GM23338 (cell line): ENCODE data around the gene ZNF439. TPM values are rescaled to one million over a fixed set of nuclear protein-coding genes. Genes with fewer than 3 reads are reported as not detected.

Experiments used
- ATAC-seq: fragments of 200-7000 bp; cut with Tn5 transposase; 3 replicates; pipeline ENCODE4 v1.9.1; 2020
- DNase-seq: peaks from one replicate; pipeline ENCODE4 v3.0.0-alpha.2; 2015; ENCODE audit warnings: low spot score
- H2AFZ ChIP-seq: fragments of 200-600 bp; sonication (generic); 2 replicates; pipeline ENCODE4 v1.8.0; 2016; ENCODE audit warnings: antibody characterized with exemption, mild to moderate bottlenecking, moderate library complexity
- H3F3A ChIP-seq: fragments of 200-600 bp; sonication (generic); replicated peaks from 2 replicates; pipeline ENCODE4 v1.8.0; 2017; ENCODE audit warnings: antibody characterized with exemption, mixed run types, low read depth
- H3K27ac ChIP-seq: fragments of 200-600 bp; sonication (generic); 2 replicates; pipeline ENCODE4 v1.6.1; 2016; ENCODE audit warnings: low read depth
- H3K27me3 ChIP-seq: fragments of 200-600 bp; sonication (generic); 2 replicates; pipeline ENCODE4 v1.8.0; 2016; ENCODE audit warnings: mild to moderate bottlenecking, mixed run types, moderate library complexity; ENCODE audit not compliant: insufficient read depth
- H3K36me3 ChIP-seq: fragments of 200-600 bp; sonication (generic); 2 replicates; pipeline ENCODE4 v1.8.0; 2016; ENCODE audit warnings: mild to moderate bottlenecking; ENCODE audit not compliant: insufficient read depth
- H3K4me1 ChIP-seq: fragments of 200-600 bp; sonication (generic); 2 replicates; pipeline ENCODE4 v1.8.0; 2016; ENCODE audit warnings: mild to moderate bottlenecking, moderate library complexity; ENCODE audit not compliant: insufficient read depth
- H3K4me2 ChIP-seq: fragments of 200-600 bp; sonication (generic); 2 replicates; pipeline ENCODE4 v1.7.1; 2017; ENCODE audit warnings: mixed run types
- H3K4me3 ChIP-seq: fragments of 200-600 bp; sonication (generic); 2 replicates; pipeline ENCODE4 v1.6.1; 2016; ENCODE audit warnings: mixed run types
- H3K79me2 ChIP-seq: fragments of 200-600 bp; sonication (generic); replicated peaks from 2 replicates; pipeline ENCODE4 v1.8.0; 2017; ENCODE audit warnings: mild to moderate bottlenecking; ENCODE audit not compliant: insufficient read depth
- H3K9me2 ChIP-seq: fragments of 200-600 bp; sonication (generic); 2 replicates; pipeline ENCODE4 v1.8.0; 2017; ENCODE audit not compliant: insufficient read depth
- H4K20me1 ChIP-seq: fragments of 200-600 bp; sonication (generic); replicated peaks from 2 replicates; pipeline ENCODE4 v1.8.0; 2017; ENCODE audit warnings: mild to moderate bottlenecking; ENCODE audit not compliant: insufficient read depth
- H3K27ac Mint-ChIP-seq: 2 replicates; pipeline ENCODE4 v1.8.0; 2020; ENCODE audit warnings: inconsistent platforms, mild to moderate bottlenecking, moderate library complexity, mixed read lengths
- H3K27me3 Mint-ChIP-seq: 3 replicates; pipeline ENCODE4 v1.8.0; 2022; ENCODE audit warnings: low read depth, mild to moderate bottlenecking, moderate library complexity, mixed read lengths, inconsistent platforms; ENCODE audit not compliant: insufficient read depth, poor library complexity
- H3K36me3 Mint-ChIP-seq: 3 replicates; pipeline ENCODE4 v1.8.0; 2021; ENCODE audit warnings: low read depth, mild to moderate bottlenecking, inconsistent platforms, moderate library complexity, mixed read lengths
- H3K4me1 Mint-ChIP-seq: 3 replicates; pipeline ENCODE4 v1.8.0; 2020; ENCODE audit warnings: mild to moderate bottlenecking, inconsistent platforms, mixed read lengths
- H3K4me3 Mint-ChIP-seq: 3 replicates; pipeline ENCODE4 v1.8.0; 2021; ENCODE audit warnings: moderate library complexity, mild to moderate bottlenecking, inconsistent platforms, mixed read lengths
- H3K9me3 Mint-ChIP-seq: 3 replicates; pipeline ENCODE4 v1.8.0; 2020; ENCODE audit warnings: moderate library complexity, mild to moderate bottlenecking, inconsistent platforms, mixed read lengths
- CREB1 ChIP-seq: fragments of 250-450 bp; sonication (Bioruptor Pico); IDR thresholded peaks from 2 replicates; pipeline ENCODE4 v1.5.0; 2020; ENCODE audit warnings: low read depth, mild to moderate bottlenecking, moderate library complexity
- CTCF ChIP-seq, 2 experiments: fragments of 200-600 bp in 1 of 2; sonication (generic) in 1 of 2; conservative IDR thresholded peaks; 2 replicates each; pipeline versions ENCODE4 v1.5.1 to v1.6.1; 2016 to 2017; ENCODE audit warnings: antibody characterized with exemption in 2 of 2, low read depth in 2 of 2, mild to moderate bottlenecking in 2 of 2, moderate library complexity in 1 of 2
- ETS1 ChIP-seq: IDR thresholded peaks from 2 replicates; pipeline ENCODE4 v1.6.1; 2016; ENCODE audit warnings: antibody characterized with exemption
- EZH2 ChIP-seq: fragments of 200-600 bp; sonication (generic); IDR thresholded peaks from one replicate; pipeline ENCODE4 v1.8.0; 2017; ENCODE audit warnings: antibody characterized with exemption, mild to moderate bottlenecking, low read depth; ENCODE audit not compliant: unreplicated experiment
- EZH2phosphoT487 ChIP-seq: fragments of 200-600 bp; sonication (generic); IDR thresholded peaks from one replicate; pipeline ENCODE4 v1.8.1; 2018; ENCODE audit warnings: antibody characterized with exemption; ENCODE audit not compliant: unreplicated experiment
- JUNB ChIP-seq: IDR thresholded peaks from one replicate; pipeline ENCODE4 v1.6.1; 2016; ENCODE audit warnings: antibody characterized with exemption; ENCODE audit not compliant: unreplicated experiment
- NANOG ChIP-seq: IDR thresholded peaks from 2 replicates; pipeline ENCODE4 v1.6.1; 2016; ENCODE audit warnings: antibody characterized with exemption, borderline replicate concordance
- POLR2AphosphoS5 ChIP-seq: IDR thresholded peaks from 2 replicates; pipeline ENCODE4 v1.6.1; 2016; ENCODE audit warnings: antibody characterized with exemption, low read depth
- STAT1 ChIP-seq: IDR thresholded peaks from one replicate; pipeline ENCODE4 v1.6.1; 2016; ENCODE audit warnings: antibody characterized with exemption; ENCODE audit not compliant: unreplicated experiment
- ZNF114 ChIP-seq: fragments of 250-450 bp; sonication (Bioruptor Pico); IDR thresholded peaks from 2 replicates; pipeline ENCODE4 v1.5.0; 2020; ENCODE audit warnings: mild to moderate bottlenecking, moderate library complexity
- ZNF331 ChIP-seq: fragments of 250-450 bp; sonication (Bioruptor Pico); IDR thresholded peaks from 2 replicates; pipeline ENCODE4 v1.5.0; 2020; ENCODE audit warnings: low read depth, mild to moderate bottlenecking, moderate library complexity
- ZNF462 ChIP-seq: fragments of 250-450 bp; sonication (Bioruptor Pico); IDR thresholded peaks from 2 replicates; pipeline ENCODE4 v1.5.0; 2020; ENCODE audit warnings: mild to moderate bottlenecking, moderate library complexity
- polyA plus RNA-seq: library from polyadenylated mRNA; unstranded; fragments of >200 nt; fragmentation: Nextera tagmentation; extraction: Ambion mirVana; gene quantifications from 2 replicates; pipeline ENCODE4 v1.2.1, GENCODE V29; 2016
- total RNA-seq: library from RNA; depleted of rRNA; stranded (reverse); fragments of >200 nt; shearing (Covaris generic); gene quantifications from 2 replicates; pipeline ENCODE4 v1.2.3, GENCODE V29; 2014

The ZNF439 gene
- total and polyA plus RNA-seq, 2 experiments from 2014 or later = 4.5 to 6.6 TPM

- no peak overlapping the region for H3K4me3 Mint-ChIP-seq
- Histone ChIP-seq H3F3A (no peaks in the 10 kb centered on the region), H2AFZ (no peak overlapping the region), H3K4me1 (peaks cover 8% of the 10 kb centered on the region), H3K27ac (no peak overlapping the region), H3K27me3 (no peaks in the 10 kb centered on the region), H3K9me2 (no peaks in the 10 kb centered on the region), H3K36me3 (peaks cover 22% of the 10 kb centered on the region; the same call in 1 of the 2 replicates), H3K79me2 (peaks cover 71% of the 10 kb centered on the region), H3K4me3 (no peak overlapping the region), H4K20me1 (no peaks in the 10 kb centered on the region), H3K4me2 (no peak overlapping the region)
- ATAC-seq (no peak), DNase-seq (no peak)
- TF ChIP-seq EZH2phosphoT487 (no peak), ZNF462 (no peak), ZNF114 (CRISPR knock-in tag) (no peak), JUNB (no peak), CREB1 (CRISPR knock-in tag) (no peak), POLR2AphosphoS5 (no peak), ZNF331 (CRISPR knock-in tag) (no peak), STAT1 (no peak), CTCF (conservative IDR thresholded peaks at IDR 0.05; ENCODE audit: low read depth in 2 of 2) (no peak), ETS1 (no peak), EZH2 (no peak), NANOG (no peak)
- no peak overlapping the region for H3K27ac Mint-ChIP-seq
- H3K9me3 Mint-ChIP-seq = peaks cover 93% of the 10 kb centered on the region
- peaks cover 27% of the 10 kb centered on the region for H3K36me3 Mint-ChIP-seq
- H3K27me3 Mint-ChIP-seq = peaks cover 11% of the 10 kb centered on the region
- H3K4me1 Mint-ChIP-seq = no peaks in the 10 kb centered on the region
Measured at GRCh38 chr19:11894851-11895250, 46.3 kb downstream of the ZNF439 start.
